ENCODE results near the gene DPM3. TPM values are rescaled to one million over a fixed set of nuclear protein-coding genes. Genes with fewer than 3 reads are reported as not detected.

The DPM3 gene
- total and polyA plus RNA-seq, 2 of the 13 experiments (the other 11 are each of a cell fraction or from before 2014, with no cell fraction given): 23.2 to 53.4 TPM

GRCh38 chr1:155091071-155092051, 49.0 kb downstream of the DPM3 start (continued):
- TF ChIP-seq ZNF704 (CRISPR knock-in tag; IDR thresholded peaks at IDR 0.05; ENCODE audit: borderline replicate concordance) (no peak), ZNF329 (CRISPR knock-in tag; IDR thresholded peaks at IDR 0.05; ENCODE audit: low read depth) (peak; percentile 84; the same call in 1 of the 2 replicates), ZNF414 (CRISPR knock-in tag; IDR thresholded peaks at IDR 0.05) (peak; percentile 93; the same call in 1 of the 2 replicates), ZNF746 (CRISPR knock-in tag; IDR thresholded peaks at IDR 0.05) (peak; percentile 91), HNRNPUL1 (IDR thresholded peaks at IDR 0.05; ENCODE audit: low read depth, low read length) (no peak), RORA (CRISPR knock-in tag; IDR thresholded peaks at IDR 0.05) (no peak), MTA3 (CRISPR knock-in tag; IDR thresholded peaks at IDR 0.05) (no peak), ZNF605 (CRISPR knock-in tag; IDR thresholded peaks at IDR 0.05) (peak; percentile 95), ATF1 (CRISPR knock-in tag; IDR thresholded peaks at IDR 0.05) (no peak), SMARCC2 (IDR thresholded peaks at IDR 0.05) (no peak), ZMYM2 (CRISPR knock-in tag; IDR thresholded peaks at IDR 0.05) (peak; percentile 87), NCOA1 (CRISPR knock-in tag; IDR thresholded peaks at IDR 0.05) (0 out of 2 replicates have a peak, but pooled peaks have one; percentile 68), ZBTB40 (IDR thresholded peaks at IDR 0.05) (no peak), ZBTB40 (CRISPR knock-in tag; IDR thresholded peaks at IDR 0.05) (peak; percentile 50; the same call in 1 of the 2 replicates), NPAS2 (CRISPR knock-in tag; IDR thresholded peaks at IDR 0.05; ENCODE audit: borderline replicate concordance) (no peak), NAIF1 (CRISPR knock-in tag; IDR thresholded peaks at IDR 0.05; ENCODE audit: borderline replicate concordance) (no peak), MAFK (conservative IDR thresholded peaks at IDR 0.05 in 1 of 2, IDR thresholded peaks at IDR 0.05 in 1 of 2; ENCODE audit: low read length in 2 of 2) (no peak), ZNF383 (CRISPR knock-in tag; IDR thresholded peaks at IDR 0.05; ENCODE audit: borderline replicate concordance) (no peak), TBP (CRISPR knock-in tag; IDR thresholded peaks at IDR 0.05) (no peak)
